Fibroblast of lung (primary cell): Measurements from ENCODE around the gene MYL11. TPM values are rescaled to one million over a fixed set of nuclear protein-coding genes. Genes with fewer than 3 reads are reported as not detected.

ENCODE experiments used
- DNase-seq, 2 donors: peaks; one replicate each; pipeline versions ENCODE4 v3.0.0 to v3.0.0-alpha.2; 2010; ENCODE audit warnings: low read depth in 2 of 2
- H2AFZ ChIP-seq: 2 replicates; pipeline ENCODE4 v1.5.1; 2012; ENCODE audit warnings: low read length, control low read depth, inconsistent platforms
- H3K27ac ChIP-seq: 2 replicates; pipeline ENCODE4 v1.5.1; 2011; ENCODE audit warnings: low read length, control low read depth; ENCODE audit not compliant: insufficient read depth
- H3K27me3 ChIP-seq: 2 replicates; pipeline ENCODE4 v1.5.1; 2011; ENCODE audit warnings: mild to moderate bottlenecking, low read length; ENCODE audit not compliant: control insufficient read depth, insufficient read depth
- H3K36me3 ChIP-seq: 2 replicates; pipeline ENCODE4 v1.5.1; 2011; ENCODE audit warnings: low read length; ENCODE audit not compliant: control insufficient read depth, insufficient read depth
- H3K4me1 ChIP-seq: 2 replicates; pipeline ENCODE4 v1.5.1; 2011; ENCODE audit warnings: low read length; ENCODE audit not compliant: control insufficient read depth, insufficient read depth; ENCODE audit errors: extremely low read depth
- H3K4me2 ChIP-seq: 2 replicates; pipeline ENCODE4 v1.5.1; 2011; ENCODE audit warnings: low read length, control low read depth; ENCODE audit not compliant: insufficient read depth; ENCODE audit errors: extremely low read depth
- H3K4me3 ChIP-seq, 4 experiments: fragments of 200-600 bp in 1 of 4; sonication (generic) in 1 of 4; replicated peaks in 1 of 4; 2 replicates each; pipeline ENCODE4 v1.5.1; 2011 to 2016; ENCODE audit warnings: low read length in 4 of 4, low read depth in 3 of 4, mild to moderate bottlenecking in 3 of 4, control low read depth in 2 of 4, inconsistent platforms in 1 of 4, mixed read lengths in 1 of 4; ENCODE audit not compliant: insufficient read depth in 1 of 4; ENCODE audit errors: control extremely low read depth in 1 of 4
- H3K79me2 ChIP-seq: 2 replicates; pipeline ENCODE4 v1.5.1; 2012; ENCODE audit warnings: mild to moderate bottlenecking, low read length, inconsistent platforms; ENCODE audit not compliant: control insufficient read depth, insufficient read depth
- H3K9ac ChIP-seq: 2 replicates; pipeline ENCODE4 v1.5.1; 2011; ENCODE audit warnings: mild to moderate bottlenecking, low read length, control low read depth; ENCODE audit not compliant: insufficient read depth
- H3K9me3 ChIP-seq: 2 replicates; pipeline ENCODE4 v1.5.1; 2012; ENCODE audit warnings: low read depth, low read length; ENCODE audit not compliant: control insufficient read depth, insufficient read depth
- H4K20me1 ChIP-seq: 2 replicates; pipeline ENCODE4 v1.5.1; 2011; ENCODE audit warnings: low read length; ENCODE audit not compliant: control insufficient read depth, insufficient read depth; ENCODE audit errors: extremely low read depth
- EZH2 ChIP-seq: IDR thresholded peaks from 2 replicates; pipeline ENCODE4 v1.5.1; 2012; ENCODE audit warnings: low read length, control low read depth, mild to moderate bottlenecking; ENCODE audit errors: missing control alignments
- polyA plus RNA-seq, 2 donors: library from polyadenylated mRNA; depleted of rRNA in 1 of 2; stranded (reverse) in 1 of 2; unstranded in 1 of 2; fragments of >200 nt; gene quantifications; 2 replicates each; pipeline ENCODE4 v1.2.1, GENCODE V29; 2011 to 2012; ENCODE audit warnings: missing spikeins in 1 of 2
- total RNA-seq: library from RNA; depleted of rRNA; stranded (reverse); fragments of >200 nt; gene quantifications from 2 replicates; pipeline ENCODE4 v1.2.1, GENCODE V29; 2014
- TF ChIP-seq, protein P1 (sequence below), 2 donors: IDR thresholded peaks in 1 of 2; conservative IDR thresholded peaks in 1 of 2; 1 replicate in 1 of 2; 2 replicates in 1 of 2; pipeline ENCODE4 v1.5.1; 2011 to 2012; ENCODE audit warnings: low read length in 2 of 2, control low read depth in 1 of 2, inconsistent platforms in 1 of 2, low read depth in 1 of 2, mild to moderate bottlenecking in 1 of 2

MYL11 gene
- total and polyA plus RNA-seq, 2 donors (not counting 1 experiment from before 2014, with no cell fraction given): 0.45 TPM; not detected in 1

DNA sequence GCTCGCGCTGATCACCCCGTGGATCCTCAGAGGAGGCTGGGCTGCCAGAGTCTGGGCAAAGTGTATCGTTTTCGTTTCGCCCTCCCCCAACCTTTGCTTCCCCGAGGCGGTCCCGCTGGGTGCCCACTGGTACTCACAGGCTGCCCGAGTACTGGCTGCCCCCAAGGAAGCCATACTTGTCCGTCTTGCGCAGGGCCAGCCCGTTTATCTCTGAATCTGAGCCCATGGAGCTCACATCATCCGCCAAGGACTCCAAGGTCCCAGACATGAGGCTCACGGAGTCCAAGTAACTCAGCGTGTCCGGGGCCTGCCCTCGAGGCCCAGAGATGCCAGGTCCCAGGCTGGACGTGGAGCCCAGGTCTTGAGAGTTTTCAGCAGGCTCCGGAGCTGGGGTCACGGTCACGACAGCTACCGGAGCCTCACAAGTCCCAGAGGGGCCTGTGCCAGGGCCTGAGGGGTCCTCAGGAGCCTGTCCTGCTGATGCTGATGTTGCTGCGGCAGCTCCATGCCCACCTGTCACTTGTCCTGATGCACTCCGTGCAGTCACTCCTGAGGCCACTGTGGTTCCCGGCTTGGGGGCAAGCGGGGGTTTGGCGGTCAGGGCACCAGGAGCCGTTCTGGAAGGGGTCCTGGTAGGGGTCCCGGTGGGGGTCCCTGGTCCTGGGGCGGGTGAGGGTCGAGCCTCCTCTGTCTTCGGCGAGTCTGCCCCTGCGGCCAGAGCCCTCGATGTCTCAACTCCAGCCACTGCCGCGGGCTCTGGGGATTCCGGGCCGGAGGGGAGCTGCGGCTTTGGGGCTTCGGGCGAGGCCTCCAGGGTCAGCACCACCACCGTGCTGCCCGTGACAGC, 5.3 kb upstream of the MYL11 start:
- peak overlapping the region; percentile 68 for H3K9ac ChIP-seq
- H3K36me3 ChIP-seq: no peaks in the 10 kb centered on the region
- H3K4me3 ChIP-seq: peak overlapping the region; percentile 84 to 92 (median 88)
- H3K79me2 ChIP-seq: peaks cover 56% of the 10 kb centered on the region
- H3K4me2 ChIP-seq: peak overlapping the region; percentile 94
- no peaks in the 10 kb centered on the region for H3K9me3 ChIP-seq
- peaks cover 4% of the 10 kb centered on the region for H3K4me1 ChIP-seq
- DNase-seq: no peak
- H3K27me3 ChIP-seq: no peaks in the 10 kb centered on the region
- H2AFZ ChIP-seq: no peak overlapping the region
- TF ChIP-seq, protein P1, sequence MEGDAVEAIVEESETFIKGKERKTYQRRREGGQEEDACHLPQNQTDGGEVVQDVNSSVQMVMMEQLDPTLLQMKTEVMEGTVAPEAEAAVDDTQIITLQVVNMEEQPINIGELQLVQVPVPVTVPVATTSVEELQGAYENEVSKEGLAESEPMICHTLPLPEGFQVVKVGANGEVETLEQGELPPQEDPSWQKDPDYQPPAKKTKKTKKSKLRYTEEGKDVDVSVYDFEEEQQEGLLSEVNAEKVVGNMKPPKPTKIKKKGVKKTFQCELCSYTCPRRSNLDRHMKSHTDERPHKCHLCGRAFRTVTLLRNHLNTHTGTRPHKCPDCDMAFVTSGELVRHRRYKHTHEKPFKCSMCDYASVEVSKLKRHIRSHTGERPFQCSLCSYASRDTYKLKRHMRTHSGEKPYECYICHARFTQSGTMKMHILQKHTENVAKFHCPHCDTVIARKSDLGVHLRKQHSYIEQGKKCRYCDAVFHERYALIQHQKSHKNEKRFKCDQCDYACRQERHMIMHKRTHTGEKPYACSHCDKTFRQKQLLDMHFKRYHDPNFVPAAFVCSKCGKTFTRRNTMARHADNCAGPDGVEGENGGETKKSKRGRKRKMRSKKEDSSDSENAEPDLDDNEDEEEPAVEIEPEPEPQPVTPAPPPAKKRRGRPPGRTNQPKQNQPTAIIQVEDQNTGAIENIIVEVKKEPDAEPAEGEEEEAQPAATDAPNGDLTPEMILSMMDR (conservative IDR thresholded peaks at IDR 0.05 in 1 of 2, IDR thresholded peaks at IDR 0.05 in 1 of 2; ENCODE audit: low read depth in 1 of 2, low read length in 2 of 2): no peak
- no peak for TF ChIP-seq EZH2
- H4K20me1 ChIP-seq: no peaks in the 10 kb centered on the region
- H3K27ac ChIP-seq: peak overlapping the region; percentile 48

DNA sequence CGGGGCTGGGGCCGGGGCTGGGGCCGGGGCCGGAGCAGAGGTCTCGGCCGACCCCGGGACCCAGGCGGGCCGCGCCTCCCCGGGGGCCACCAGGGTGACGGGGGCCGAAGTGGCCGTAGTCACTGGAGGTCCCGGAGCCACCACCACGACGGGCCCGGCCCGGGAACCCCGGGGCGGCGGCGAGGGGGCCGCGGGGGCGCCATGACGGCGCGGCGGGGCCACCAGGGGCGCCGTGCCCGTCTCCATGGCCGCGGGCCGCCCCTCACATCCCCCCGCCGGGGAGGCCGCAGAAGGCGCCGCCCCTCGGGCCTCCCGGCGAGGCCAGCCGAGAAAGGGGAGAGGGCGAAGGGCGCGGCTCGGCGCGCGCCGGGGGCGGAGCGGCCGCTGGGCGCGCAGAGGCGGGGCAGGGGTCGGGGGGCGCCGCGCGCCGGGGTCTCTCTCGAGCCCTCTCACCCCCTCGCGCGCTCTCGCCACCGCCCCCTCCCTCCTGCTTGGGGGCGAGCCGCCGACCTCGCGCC, 4.6 kb upstream of the MYL11 start:
- Histone ChIP-seq H3K4me2 (no peak overlapping the region), H3K4me3 (peak overlapping the region; percentile 84 to 92 (median 88)), H3K4me1 (peaks cover 4% of the 10 kb centered on the region), H3K79me2 (peaks cover 50% of the 10 kb centered on the region), H3K9me3 (no peaks in the 10 kb centered on the region), H3K9ac (peak overlapping the region; percentile 68), H3K27me3 (no peaks in the 10 kb centered on the region), H4K20me1 (no peaks in the 10 kb centered on the region), H3K27ac (peak overlapping the region; percentile 48), H3K36me3 (no peaks in the 10 kb centered on the region), H2AFZ (no peak overlapping the region)
- TF ChIP-seq, protein P1 (conservative IDR thresholded peaks at IDR 0.05 in 1 of 2, IDR thresholded peaks at IDR 0.05 in 1 of 2; ENCODE audit: low read depth in 1 of 2, low read length in 2 of 2): no peak
- TF ChIP-seq EZH2: no peak
- DNase-seq: no peak

DNA sequence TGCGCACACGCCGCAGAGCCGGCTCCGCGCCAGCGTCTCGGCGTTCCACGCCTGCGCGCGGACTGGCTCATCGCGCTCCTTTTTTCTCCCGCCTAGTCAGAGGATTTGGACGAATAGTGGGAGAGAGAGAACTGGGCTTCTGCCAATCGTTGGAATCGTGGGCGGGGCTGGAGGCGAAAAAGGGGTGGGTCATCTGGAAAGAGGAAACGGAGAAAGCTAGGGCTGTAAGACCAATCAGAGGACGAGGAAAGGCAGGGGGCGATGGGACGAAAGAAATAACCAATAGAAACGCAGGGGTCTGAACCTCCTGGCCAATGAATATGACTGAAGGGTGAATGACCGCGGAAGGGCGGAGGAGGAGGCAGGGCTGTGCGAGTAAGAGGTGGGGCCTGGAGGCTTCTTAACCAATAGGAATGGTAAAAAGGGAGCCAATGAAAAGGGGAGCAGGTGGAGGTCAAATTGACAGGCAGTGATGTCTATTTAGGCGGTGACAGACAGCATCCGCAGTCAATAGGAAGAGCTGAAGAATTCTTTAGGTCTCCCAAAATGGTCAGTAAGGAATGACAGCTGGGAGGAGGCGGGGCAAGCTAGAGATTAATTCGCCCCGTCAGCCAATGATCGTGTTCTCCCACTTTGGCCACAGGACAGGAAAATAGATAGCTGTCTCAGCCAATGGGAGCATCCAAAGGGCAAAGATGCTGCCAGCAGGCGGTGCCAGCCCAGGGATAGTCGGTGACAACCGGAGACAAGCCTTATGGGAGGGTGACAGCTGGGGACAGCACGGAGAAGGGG, 4.0 kb upstream of the MYL11 start, which contains the start of gene TBC1D10B:
Gene TBC1D10B, minus strand, starts transcription at position 39 of the 792 bp plus-strand sequence. CDS start 311 bp downstream, outside the sequence.
- Histone ChIP-seq H2AFZ (peak within 1 kb of the TSS; percentile 32), H3K9ac (peak within 1 kb of the TSS; percentile 68), H3K27me3 (no peaks in the 10 kb centered on the region), H3K4me1 (peaks cover 4% of the 10 kb centered on the region), H3K9me3 (no peaks in the 10 kb centered on the region), H3K27ac (peak within 1 kb of the TSS; percentile 48), H3K36me3 (no peaks in the 10 kb centered on the region), H3K4me3 (peak within 1 kb of the TSS; percentile 84 to 92 (median 88)), H4K20me1 (no peaks in the 10 kb centered on the region), H3K79me2 (peaks cover 43% of the 10 kb centered on the region), H3K4me2 (peak within 1 kb of the TSS; percentile 94)
- peak; percentile 100 for DNase-seq
- TF ChIP-seq EZH2: no peak
- TF ChIP-seq, protein P1 (conservative IDR thresholded peaks at IDR 0.05 in 1 of 2, IDR thresholded peaks at IDR 0.05 in 1 of 2; ENCODE audit: low read depth in 1 of 2, low read length in 2 of 2): peak; percentile 8 to 27
